HCT116 (cell line): ENCODE data around the gene ARFGAP3.

Experiments used
- EGR1 ChIP-seq: IDR thresholded peaks from 2 replicates; pipeline ENCODE4 v1.6.1; 2012; ENCODE audit warnings: low read depth
- EZH2 ChIP-seq: fragments of 200-600 bp; sonication (generic); IDR thresholded peaks from 2 replicates; pipeline ENCODE4 v1.6.1; 2017; ENCODE audit warnings: antibody characterized with exemption, mixed run types
- POLR2A ChIP-seq: IDR thresholded peaks from 2 replicates; pipeline ENCODE4 v1.7.0; 2011; ENCODE audit warnings: borderline replicate concordance; ENCODE audit not compliant: insufficient read depth, insufficient read length; ENCODE audit errors: extremely low read depth
- TF ChIP-seq, protein P1 (sequence below), 3 experiments: fragments of 200-600 bp in 1 of 3; sonication (generic) in 1 of 3; IDR thresholded peaks in 2 of 3; conservative IDR thresholded peaks in 1 of 3; 2 replicates each; pipeline ENCODE4 v1.5.1; 2012 to 2017; ENCODE audit warnings: low read depth in 2 of 3, low read length in 2 of 3, antibody characterized with exemption in 1 of 3, borderline replicate concordance in 1 of 3, control low read depth in 1 of 3, mild to moderate bottlenecking in 1 of 3, mixed read lengths in 1 of 3, mixed run types in 1 of 3, moderate library complexity in 1 of 3; ENCODE audit not compliant: insufficient read depth in 1 of 3

GRCh38 chr22:42805016-42805997, 51.8 kb downstream of the ARFGAP3 start:
- TF ChIP-seq EGR1 (no peak), EZH2 (no peak), POLR2A (no peak)
- TF ChIP-seq, protein P1, sequence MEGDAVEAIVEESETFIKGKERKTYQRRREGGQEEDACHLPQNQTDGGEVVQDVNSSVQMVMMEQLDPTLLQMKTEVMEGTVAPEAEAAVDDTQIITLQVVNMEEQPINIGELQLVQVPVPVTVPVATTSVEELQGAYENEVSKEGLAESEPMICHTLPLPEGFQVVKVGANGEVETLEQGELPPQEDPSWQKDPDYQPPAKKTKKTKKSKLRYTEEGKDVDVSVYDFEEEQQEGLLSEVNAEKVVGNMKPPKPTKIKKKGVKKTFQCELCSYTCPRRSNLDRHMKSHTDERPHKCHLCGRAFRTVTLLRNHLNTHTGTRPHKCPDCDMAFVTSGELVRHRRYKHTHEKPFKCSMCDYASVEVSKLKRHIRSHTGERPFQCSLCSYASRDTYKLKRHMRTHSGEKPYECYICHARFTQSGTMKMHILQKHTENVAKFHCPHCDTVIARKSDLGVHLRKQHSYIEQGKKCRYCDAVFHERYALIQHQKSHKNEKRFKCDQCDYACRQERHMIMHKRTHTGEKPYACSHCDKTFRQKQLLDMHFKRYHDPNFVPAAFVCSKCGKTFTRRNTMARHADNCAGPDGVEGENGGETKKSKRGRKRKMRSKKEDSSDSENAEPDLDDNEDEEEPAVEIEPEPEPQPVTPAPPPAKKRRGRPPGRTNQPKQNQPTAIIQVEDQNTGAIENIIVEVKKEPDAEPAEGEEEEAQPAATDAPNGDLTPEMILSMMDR (IDR thresholded peaks at IDR 0.05 in 2 of 3, conservative IDR thresholded peaks at IDR 0.05 in 1 of 3; ENCODE audit: borderline replicate concordance in 1 of 3, insufficient read depth in 1 of 3, low read depth in 2 of 3, low read length in 2 of 3), result no peak
